HCT116 (cell line): ENCODE results near the gene TMEM41A. TPM values are rescaled to one million over a fixed set of nuclear protein-coding genes. Genes with fewer than 3 reads are reported as not detected.
"Not testable (repeated sequence)": the region's sequence is repeated elsewhere in the genome, so short reads cannot be mapped to it uniquely, and the experiment has no call there.

Source experiments
- ATAC-seq: fragments of 200-7000 bp; cut with Tn5 transposase; 2 replicates; pipeline ENCODE4 v1.9.1; 2020; ENCODE audit warnings: mild to moderate bottlenecking, moderate library complexity
- BruUV-seq: library from RNA; stranded (reverse); fragments of 400-500 nt; replicated peaks from 2 replicates; lab custom pipeline; 2021; lab: Mats Ljungman, UMichigan
- CTCF ChIA-PET: fragments of 300-600 bp; sonication (Branson Sonifier 250); formaldehyde crosslinking; loops from one replicate; lab custom pipeline; 2021; ENCODE audit warnings: antibody characterized with exemption; lab: Charles Lee
- POLR2A ChIA-PET: fragments of 300-600, 350-600 bp; sonication (Branson Sonifier 250); formaldehyde crosslinking; loops from one replicate; lab custom pipeline; 2021; ENCODE audit warnings: antibody characterized with exemption; lab: Charles Lee
- RAD21 ChIA-PET, 2 experiments: fragments of 300-600 bp; sonication (Branson Sonifier 250); formaldehyde crosslinking; loops; one replicate each; lab custom pipeline; 2023; ENCODE audit warnings: low total read pairs in 2 of 2; ENCODE audit not compliant: uncharacterized antibody in 2 of 2, unreplicated experiment in 2 of 2, low non-redundant PET in 1 of 2; lab: Charles Lee
- DNase-seq: peaks from one replicate; pipeline ENCODE4 v3.0.0-alpha.2; 2010; ENCODE audit warnings: low read depth, low spot score
- H2AFZ ChIP-seq: fragments of 200-600 bp; shearing (Covaris generic), sonication (generic); 2 replicates; pipeline ENCODE4 v1.6.1; 2017; ENCODE audit warnings: low read depth, mixed run types, mixed read lengths, antibody characterized with exemption, low read length; ENCODE audit not compliant: poor library complexity, severe bottlenecking
- H3K27ac ChIP-seq: 2 replicates; pipeline ENCODE4 v1.5.1; 2012; ENCODE audit warnings: low read depth, low read length
- H3K27me3 ChIP-seq: fragments of 200-600 bp; sonication (generic); 2 replicates; pipeline ENCODE4 v1.6.1; 2016; ENCODE audit warnings: mixed run types, low read length, mixed read lengths; ENCODE audit not compliant: insufficient read depth
- H3K36me3 ChIP-seq, 2 experiments: fragments of 200-500 bp in 1 of 2; fragments of 200-600 bp in 1 of 2; sonication (Bioruptor generic) in 1 of 2; sonication (generic) in 1 of 2; 2 replicates each; pipeline versions ENCODE4 v1.5.1 to v1.6.1; 2014 to 2016; ENCODE audit warnings: low read length in 2 of 2, inconsistent platforms in 1 of 2, mixed read lengths in 1 of 2, mixed run types in 1 of 2; ENCODE audit not compliant: insufficient read depth in 2 of 2, control insufficient read depth in 1 of 2
- H3K4me1 ChIP-seq, 2 experiments: fragments of 200-600 bp in 1 of 2; sonication (generic) in 1 of 2; 2 replicates each; pipeline versions ENCODE4 v1.5.1 to v1.6.1; 2012 to 2017; ENCODE audit warnings: low read length in 2 of 2, inconsistent platforms in 1 of 2, mild to moderate bottlenecking in 1 of 2, mixed read lengths in 1 of 2, mixed run types in 1 of 2, moderate library complexity in 1 of 2; ENCODE audit not compliant: insufficient read depth in 2 of 2, control insufficient read depth in 1 of 2
- H3K4me2 ChIP-seq: fragments of 200-600 bp; sonication (generic); 2 replicates; pipeline ENCODE4 v1.6.1; 2017; ENCODE audit warnings: mixed run types, low read length, mixed read lengths
- H3K4me3 ChIP-seq, 2 experiments: fragments of 200-600 bp in 1 of 2; sonication (generic) in 1 of 2; replicated peaks in 1 of 2; 2 replicates each; pipeline ENCODE4 v1.5.1; 2011 to 2016; ENCODE audit warnings: low read length in 2 of 2, control low read depth in 1 of 2, low read depth in 1 of 2, mild to moderate bottlenecking in 1 of 2, mixed read lengths in 1 of 2, mixed run types in 1 of 2
- H3K79me2 ChIP-seq: fragments of 200-600 bp; sonication (generic); 2 replicates; pipeline ENCODE4 v1.6.1; 2017; ENCODE audit warnings: mild to moderate bottlenecking, mixed run types, low read length, moderate library complexity, mixed read lengths; ENCODE audit not compliant: insufficient read depth
- H3K9ac ChIP-seq: fragments of 200-600 bp; sonication (generic); 2 replicates; pipeline ENCODE4 v1.6.1; 2016; ENCODE audit warnings: low read length, mixed read lengths
- H3K9me2 ChIP-seq: fragments of 200-600 bp; sonication (generic), shearing (Covaris generic); 2 replicates; pipeline ENCODE4 v1.6.1; 2017; ENCODE audit warnings: mixed run types, mild to moderate bottlenecking, moderate library complexity; ENCODE audit not compliant: insufficient read depth
- H3K9me3 ChIP-seq, 2 experiments: fragments of 200-500 bp in 1 of 2; fragments of 200-600 bp in 1 of 2; sonication (Bioruptor generic) in 1 of 2; sonication (generic) in 1 of 2; 2 replicates each; pipeline ENCODE4 v1.6.1; 2014 to 2017; ENCODE audit warnings: low read length in 2 of 2, mixed read lengths in 2 of 2, inconsistent platforms in 1 of 2, low read depth in 1 of 2, mild to moderate bottlenecking in 1 of 2, mixed run types in 1 of 2, moderate library complexity in 1 of 2; ENCODE audit not compliant: control insufficient read depth in 1 of 2, insufficient read depth in 1 of 2
- H4K20me1 ChIP-seq: fragments of 200-600 bp; sonication (generic), shearing (Covaris generic); 2 replicates; pipeline ENCODE4 v1.6.1; 2017; ENCODE audit warnings: mixed run types, mild to moderate bottlenecking, moderate library complexity; ENCODE audit not compliant: insufficient read depth
- FOSL1 ChIP-seq: IDR thresholded peaks from 2 replicates; pipeline ENCODE4 v1.6.1; 2012; ENCODE audit warnings: low read depth
- SP1 ChIP-seq: IDR thresholded peaks from 2 replicates; pipeline ENCODE4 v1.6.1; 2012; ENCODE audit warnings: low read depth
- TCF7L2 ChIP-seq: IDR thresholded peaks from 2 replicates; pipeline ENCODE4 v1.7.0; 2011; ENCODE audit warnings: borderline replicate concordance, inconsistent platforms; ENCODE audit not compliant: insufficient read depth, insufficient read length; ENCODE audit errors: extremely low read depth
- intact Hi-C: fragments of 100-400 bp; cut with micrococcal nuclease; formaldehyde crosslinking; loops from 2 replicates; pipeline ENCODE4 v1.10.0; 2022
- total RNA-seq: library from RNA; stranded (reverse); gene quantifications from one replicate; pipeline ENCODE4 v1.2.1, GENCODE V29; 2021; ENCODE audit not compliant: unreplicated experiment

TMEM41A gene
- total RNA-seq, 1 experiment from 2014 or later: 25.4 TPM

DNA sequence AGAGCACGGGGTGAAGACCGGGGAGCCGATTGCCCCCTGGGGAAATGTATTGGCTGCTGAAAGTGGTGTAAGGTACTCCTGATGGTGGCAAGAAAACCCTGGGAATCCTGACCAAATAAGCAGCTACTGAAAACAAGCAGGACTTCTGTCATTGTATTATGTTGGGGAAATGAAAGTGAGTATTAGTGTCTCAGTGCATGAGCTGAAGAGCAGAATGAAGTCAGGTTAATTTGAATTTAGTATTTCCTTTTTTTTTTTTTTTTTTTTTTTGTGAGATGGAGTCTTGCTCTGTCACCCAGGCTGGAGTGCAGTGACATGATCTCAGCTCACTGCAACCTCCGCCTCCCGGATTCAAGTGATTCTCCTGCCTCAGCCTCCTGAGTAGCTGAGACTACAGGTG lies 32.7 kb downstream of the TMEM41A start:
- ATAC-seq, DNase-seq, H3K4me3 ChIP-seq, H3K9me2 ChIP-seq, H2AFZ ChIP-seq, H3K36me3 ChIP-seq, H3K27ac ChIP-seq, H3K27me3 ChIP-seq, H3K79me2 ChIP-seq, H3K9ac ChIP-seq, POLR2A ChIA-PET, CTCF ChIA-PET, intact Hi-C loops, H4K20me1 ChIP-seq, H3K4me2 ChIP-seq, BruUV-seq, RAD21 ChIA-PET, H3K9me3 ChIP-seq: not testable (repeated sequence)
- peaks cover 16% of the 10 kb centered on the region in 2 experiments for H3K4me1 ChIP-seq

- Histone ChIP-seq H3K79me2 (no peaks in the 10 kb centered on the region), H3K9me3 (no peaks in the 10 kb centered on the region), H3K4me3 (no peak overlapping the region), H3K9me2 (no peaks in the 10 kb centered on the region), H3K27ac (no peak overlapping the region), H3K36me3 (no peaks in the 10 kb centered on the region), H3K27me3 (no peaks in the 10 kb centered on the region), H3K4me2 (no peak overlapping the region), H4K20me1 (no peaks in the 10 kb centered on the region), H3K4me1 (peaks cover 10% of the 10 kb centered on the region in 2 experiments), H3K9ac (no peak overlapping the region)
- no peak for DNase-seq
- intact Hi-C loops: no loop called here
- ChIA-PET CTCF (no interaction called here), RAD21 (interaction anchor here in 1 of 2 experiments (0.5 kb wide), 1 partner anchor 94 kb away, joined by 9 read pairs; no protein-coding TSS in a partner anchor), POLR2A (no interaction called here)
- TF ChIP-seq TCF7L2 (no peak), FOSL1 (no peak), SP1 (no peak)
- TF ChIP-seq, all 23 proteins: peak for 0
- no peak for ATAC-seq
- H2AFZ ChIP-seq: no peak overlapping the region
- no TSS peak for BruUV-seq
Measured at GRCh38 chr3:185465471-185465870, 33.4 kb downstream of the TMEM41A start.
